Measurements from ENCODE around the gene KRT5. TPM values are rescaled to one million over a fixed set of nuclear protein-coding genes. Genes with fewer than 3 reads are reported as not detected.

Gene KRT5
- polyA plus RNA-seq, 3 donors = 0.04 TPM; not detected in 2

DNA sequence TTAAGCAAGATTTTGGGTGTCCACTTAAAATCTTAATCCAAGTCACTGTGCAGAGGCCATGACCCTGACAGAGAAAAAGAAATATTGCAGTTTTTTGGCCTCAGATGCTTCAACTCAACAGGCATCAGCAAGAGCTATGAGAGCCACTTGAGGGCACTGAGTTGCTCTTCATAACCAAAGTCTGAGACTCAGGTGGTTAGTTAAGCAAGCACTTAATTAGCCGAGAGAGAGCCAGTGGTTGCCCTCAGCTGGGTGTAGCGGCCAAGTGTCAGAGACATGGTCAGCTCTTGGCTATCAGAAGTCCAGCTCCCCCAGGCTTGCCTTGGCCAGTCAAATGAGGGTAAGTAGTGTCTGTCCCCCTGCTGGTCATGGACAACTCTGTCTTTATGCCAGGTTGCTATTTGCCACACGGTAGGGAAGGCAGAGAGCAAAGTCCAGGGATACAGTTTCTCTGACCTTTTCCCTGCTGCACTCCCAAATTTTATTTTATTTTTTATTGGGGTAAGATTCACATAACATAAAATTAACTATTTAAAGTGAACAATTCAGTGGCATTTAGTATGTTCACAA lies 41.8 kb upstream of the KRT5 start:
- no peaks in the 10 kb centered on the region for H3K9me3 Mint-ChIP-seq
- H3K27me3 Mint-ChIP-seq (ENCODE audit: low read depth in 3 of 3) = peaks cover 2 to 21% (median 14%) of the 10 kb centered on the region in 3 donors
- 86% methylated on average over 2 of the region's 3 CpGs for WGBS (ENCODE audit: insufficient coverage)

DNA sequence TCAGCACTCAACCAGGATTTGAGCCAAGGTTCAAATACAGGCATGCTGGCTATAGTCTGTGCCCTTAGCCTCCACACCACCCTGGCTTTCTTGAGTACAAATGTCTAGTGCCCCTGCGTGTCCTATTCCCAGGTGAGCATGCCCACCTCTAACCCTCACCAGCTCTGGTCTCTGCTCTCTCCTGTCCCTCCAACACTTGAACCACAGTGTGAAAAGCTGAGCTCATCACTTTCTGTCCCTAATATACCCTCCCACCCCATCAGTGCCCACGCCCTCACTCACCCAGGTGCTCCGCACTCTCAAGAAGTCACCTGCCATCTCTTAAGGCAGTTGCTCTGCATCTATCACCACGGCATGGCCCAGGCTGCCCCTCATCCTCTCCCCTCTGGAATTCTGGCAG lies 39.8 kb upstream of the KRT5 start:
- Histone ChIP-seq H3K36me3 (replicated peaks in 1 of 2; ENCODE audit: control insufficient read depth in 1 of 2, insufficient read depth in 2 of 2, low read length in 2 of 2) (no peaks in the 10 kb centered on the region), H3K9me3 (replicated peaks in 1 of 2; ENCODE audit: control insufficient read depth in 1 of 2, insufficient read depth in 1 of 2, low read length in 2 of 2) (no peaks in the 10 kb centered on the region), H3K4me1 (ENCODE audit: control insufficient read depth in 1 of 2, insufficient read depth in 2 of 2, low read length in 2 of 2) (no peaks in the 10 kb centered on the region), H3K27ac (ENCODE audit: low read depth in 1 of 2, low read length in 2 of 2) (no peak overlapping the region), H3K27me3 (ENCODE audit: control insufficient read depth in 2 of 2, insufficient read depth in 2 of 2, low read length in 2 of 2) (peaks cover 2 to 4% of the 10 kb centered on the region in 2 donors), H4K20me1 (ENCODE audit: insufficient read depth, low read length) (no peaks in the 10 kb centered on the region), H2AFZ (ENCODE audit: insufficient read depth, low read depth, low read length, poor library complexity, severe bottlenecking) (no peak overlapping the region), H3K79me2 (ENCODE audit: insufficient read depth, low read length) (no peaks in the 10 kb centered on the region), H3K4me3 (replicated peaks in 1 of 3; ENCODE audit: low read depth in 2 of 3, low read length in 3 of 3) (no peak overlapping the region), H3K4me2 (replicated peaks; ENCODE audit: extremely low read depth, low read length, poor library complexity, severe bottlenecking) (no peak overlapping the region), H3K9ac (ENCODE audit: insufficient read depth, low read length, poor library complexity, severe bottlenecking) (no peak overlapping the region)
- Mint-ChIP-seq H3K4me1 (no peaks in the 10 kb centered on the region), H3K36me3 (no peaks in the 10 kb centered on the region), H3K27me3 (ENCODE audit: low read depth in 3 of 3) (peaks cover 2 to 18% (median 14%) of the 10 kb centered on the region in 3 donors), H3K9me3 (peaks cover 0 to 2% (median 0%) of the 10 kb centered on the region in 7 donors), H3K27ac (no peak overlapping the region), H3K4me3 (no peak overlapping the region)
- intact Hi-C loops (cut with micrococcal nuclease) = no loop called here
- 83% methylated on average over 4 of the region's 4 CpGs for WGBS (ENCODE audit: insufficient coverage)
- no peak for DNase-seq
- TF ChIP-seq, protein P1, sequence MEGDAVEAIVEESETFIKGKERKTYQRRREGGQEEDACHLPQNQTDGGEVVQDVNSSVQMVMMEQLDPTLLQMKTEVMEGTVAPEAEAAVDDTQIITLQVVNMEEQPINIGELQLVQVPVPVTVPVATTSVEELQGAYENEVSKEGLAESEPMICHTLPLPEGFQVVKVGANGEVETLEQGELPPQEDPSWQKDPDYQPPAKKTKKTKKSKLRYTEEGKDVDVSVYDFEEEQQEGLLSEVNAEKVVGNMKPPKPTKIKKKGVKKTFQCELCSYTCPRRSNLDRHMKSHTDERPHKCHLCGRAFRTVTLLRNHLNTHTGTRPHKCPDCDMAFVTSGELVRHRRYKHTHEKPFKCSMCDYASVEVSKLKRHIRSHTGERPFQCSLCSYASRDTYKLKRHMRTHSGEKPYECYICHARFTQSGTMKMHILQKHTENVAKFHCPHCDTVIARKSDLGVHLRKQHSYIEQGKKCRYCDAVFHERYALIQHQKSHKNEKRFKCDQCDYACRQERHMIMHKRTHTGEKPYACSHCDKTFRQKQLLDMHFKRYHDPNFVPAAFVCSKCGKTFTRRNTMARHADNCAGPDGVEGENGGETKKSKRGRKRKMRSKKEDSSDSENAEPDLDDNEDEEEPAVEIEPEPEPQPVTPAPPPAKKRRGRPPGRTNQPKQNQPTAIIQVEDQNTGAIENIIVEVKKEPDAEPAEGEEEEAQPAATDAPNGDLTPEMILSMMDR (IDR thresholded peaks at IDR 0.05) = no peak

More for the DNA sequence above, 41.8 kb upstream of the KRT5 start:
- Histone ChIP-seq H3K4me3 (replicated peaks in 1 of 3; ENCODE audit: low read depth in 2 of 3, low read length in 3 of 3) (no peak overlapping the region), H2AFZ (ENCODE audit: insufficient read depth, low read depth, low read length, poor library complexity, severe bottlenecking) (no peak overlapping the region), H3K9ac (ENCODE audit: insufficient read depth, low read length, poor library complexity, severe bottlenecking) (no peak overlapping the region), H3K4me2 (replicated peaks; ENCODE audit: extremely low read depth, low read length, poor library complexity, severe bottlenecking) (no peak overlapping the region), H3K36me3 (replicated peaks in 1 of 2; ENCODE audit: control insufficient read depth in 1 of 2, insufficient read depth in 2 of 2, low read length in 2 of 2) (no peaks in the 10 kb centered on the region), H3K9me3 (replicated peaks in 1 of 2; ENCODE audit: control insufficient read depth in 1 of 2, insufficient read depth in 1 of 2, low read length in 2 of 2) (no peaks in the 10 kb centered on the region), H3K4me1 (ENCODE audit: control insufficient read depth in 1 of 2, insufficient read depth in 2 of 2, low read length in 2 of 2) (no peaks in the 10 kb centered on the region), H3K79me2 (ENCODE audit: insufficient read depth, low read length) (no peaks in the 10 kb centered on the region), H3K27ac (ENCODE audit: low read depth in 1 of 2, low read length in 2 of 2) (no peak overlapping the region), H4K20me1 (ENCODE audit: insufficient read depth, low read length) (no peaks in the 10 kb centered on the region), H3K27me3 (ENCODE audit: control insufficient read depth in 2 of 2, insufficient read depth in 2 of 2, low read length in 2 of 2) (peaks cover 2 to 4% of the 10 kb centered on the region in 2 donors)
- Mint-ChIP-seq H3K27ac (no peak overlapping the region), H3K36me3 (no peaks in the 10 kb centered on the region), H3K4me1 (no peaks in the 10 kb centered on the region), H3K4me3 (no peak overlapping the region)
- no peak for DNase-seq
- TF ChIP-seq, protein P1 (IDR thresholded peaks at IDR 0.05) = peak; percentile 41
- intact Hi-C loops (cut with micrococcal nuclease) = no loop called here

Measured in CD14-positive monocyte (primary cell).